GM19193 (cell line): Measurements from ENCODE around the gene CDH3.

Experiments used
- POLR2A ChIP-seq: IDR thresholded peaks from 4 replicates; pipeline ENCODE4 v1.6.1; 2011; ENCODE audit not compliant: insufficient read depth, insufficient read length; ENCODE audit errors: extremely low read depth

The CDH3 gene

GRCh38 chr16:68711421-68712139, 66.5 kb downstream of the CDH3 start:
- no peak for TF ChIP-seq POLR2A

GRCh38 chr16:68713361-68713760, 68.3 kb downstream of the CDH3 start:
- no peak for TF ChIP-seq POLR2A

DNA sequence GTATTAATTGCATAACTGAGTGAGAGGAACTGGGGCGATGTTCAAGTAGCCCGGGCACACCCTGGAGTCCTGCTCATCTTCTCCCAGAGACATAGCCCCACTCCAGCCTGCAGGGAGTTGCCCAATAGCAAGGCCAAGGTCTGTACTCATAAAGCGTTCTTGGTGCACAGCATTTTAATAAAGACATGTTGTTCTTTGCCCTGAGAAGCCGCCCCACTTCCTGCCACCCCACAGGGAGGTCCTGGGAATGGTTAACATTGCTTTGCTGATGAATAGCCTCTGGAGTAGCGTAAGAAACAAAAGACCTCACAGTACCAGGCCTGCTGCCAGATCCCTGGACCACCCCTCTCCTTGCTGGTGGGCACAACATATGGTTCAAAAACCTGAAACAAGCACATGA, 70.4 kb downstream of the CDH3 start:
- no peak for TF ChIP-seq POLR2A

DNA sequence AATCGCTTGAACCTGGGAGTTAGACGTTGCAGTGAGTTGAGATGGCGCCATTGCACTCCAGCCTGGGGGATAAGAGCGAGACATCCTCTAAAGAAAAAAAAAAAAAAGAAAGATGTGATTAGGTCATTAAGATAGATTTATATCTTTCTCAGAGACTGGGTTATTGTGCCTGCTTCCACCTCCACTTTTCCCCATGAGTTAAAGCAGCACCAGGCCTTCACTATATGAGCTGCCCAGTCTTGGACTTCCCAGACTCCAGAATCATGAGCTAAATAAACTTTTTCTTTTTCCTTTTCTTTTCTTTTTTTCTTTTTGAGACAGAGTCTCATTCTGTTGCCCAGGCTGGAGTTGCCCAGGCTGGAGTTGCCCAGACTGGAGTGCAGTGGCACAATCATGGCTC, 72.6 kb downstream of the CDH3 start:
- no peak for TF ChIP-seq POLR2A

- TF ChIP-seq POLR2A, result no peak
These were observed 73.5 kb downstream of the CDH3 start for GRCh38 chr16:68718590-68718989.

DNA sequence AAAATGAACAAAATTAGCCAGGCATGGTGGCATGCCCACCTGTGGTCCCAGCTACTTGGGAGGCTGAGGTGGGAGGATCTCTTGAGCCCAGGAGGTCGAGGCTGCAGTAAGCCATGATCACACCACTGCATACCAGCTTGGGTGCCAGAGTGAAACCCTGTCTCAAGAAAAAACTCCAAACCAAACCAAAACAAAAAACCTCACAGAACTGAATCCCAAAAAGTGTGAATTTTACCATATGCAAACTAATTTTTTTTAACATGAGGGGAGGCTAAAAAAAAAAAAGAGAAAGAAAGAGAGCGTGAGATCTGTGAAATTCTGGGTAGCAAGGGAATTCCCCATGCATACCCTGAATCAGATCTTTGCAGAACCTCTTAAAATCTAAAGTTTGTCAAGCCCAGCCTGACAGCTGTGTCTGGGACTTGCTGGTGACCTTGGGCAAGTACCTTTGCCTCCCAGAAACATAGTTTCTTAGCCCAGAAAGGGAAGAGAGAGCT, 74.9 kb downstream of the CDH3 start:
- no peak for TF ChIP-seq POLR2A

- no peak for TF ChIP-seq POLR2A
These were observed 77.3 kb downstream of the CDH3 start for GRCh38 chr16:68722119-68723024.

GRCh38 chr16:68724797-68725196, 79.7 kb downstream of the CDH3 start:
- no peak for TF ChIP-seq POLR2A

GRCh38 chr16:68728523-68728922, 83.4 kb downstream of the CDH3 start:
- TF ChIP-seq POLR2A, result no peak

DNA sequence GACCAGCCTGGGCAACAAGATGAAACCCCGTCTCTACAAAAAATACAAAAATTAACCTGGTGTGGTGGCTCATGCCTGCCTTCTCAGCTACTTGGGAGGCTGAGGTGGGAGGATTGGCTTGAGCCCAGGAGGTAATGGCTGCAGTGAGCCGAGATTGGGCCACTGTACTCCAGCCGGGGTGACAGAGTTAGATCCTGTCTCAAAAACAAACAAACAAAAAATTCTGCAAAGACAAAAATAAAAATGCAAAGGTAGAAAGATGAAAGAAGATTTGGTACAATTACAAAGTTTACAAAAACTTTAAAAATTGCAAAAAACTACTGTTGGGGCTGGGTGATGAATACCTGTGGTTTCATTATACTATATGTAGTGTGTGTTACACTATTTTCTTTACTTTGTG, 86.5 kb downstream of the CDH3 start:
- no peak for TF ChIP-seq POLR2A

- TF ChIP-seq POLR2A, result no peak
These were observed 87.1 kb downstream of the CDH3 start for GRCh38 chr16:68732042-68732680.

DNA sequence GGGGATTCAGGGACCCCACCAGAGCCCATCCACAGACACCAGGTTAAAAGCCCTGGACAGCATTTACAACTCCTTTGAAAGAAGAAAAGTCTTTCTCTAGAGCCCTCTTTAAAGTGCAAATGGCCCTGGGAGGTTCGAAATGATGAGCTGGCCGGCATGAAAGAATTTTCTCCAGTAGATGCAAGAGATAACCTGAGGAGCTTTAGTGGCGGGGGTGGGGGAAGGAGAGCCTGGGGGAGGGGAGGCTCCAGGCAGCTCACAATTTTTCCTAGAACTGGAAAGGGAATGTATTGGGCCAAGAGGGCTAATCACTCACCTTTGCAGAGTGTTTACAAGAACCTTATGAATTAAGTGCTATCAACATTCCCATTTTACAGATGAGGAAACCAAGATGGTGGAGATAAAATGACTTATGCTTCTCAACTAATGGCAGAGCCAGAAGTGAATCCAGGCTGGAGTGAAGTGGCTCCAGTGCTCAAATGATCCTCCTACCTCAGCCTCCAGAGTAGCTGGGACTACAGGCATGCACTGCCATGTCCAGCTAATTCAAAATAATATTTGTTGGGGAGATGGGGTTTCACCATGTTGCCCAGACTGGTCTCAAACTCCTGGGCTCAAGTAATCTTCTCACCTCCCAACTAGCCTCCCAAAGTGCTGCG, 87.8 kb downstream of the CDH3 start:
- no peak for TF ChIP-seq POLR2A

DNA sequence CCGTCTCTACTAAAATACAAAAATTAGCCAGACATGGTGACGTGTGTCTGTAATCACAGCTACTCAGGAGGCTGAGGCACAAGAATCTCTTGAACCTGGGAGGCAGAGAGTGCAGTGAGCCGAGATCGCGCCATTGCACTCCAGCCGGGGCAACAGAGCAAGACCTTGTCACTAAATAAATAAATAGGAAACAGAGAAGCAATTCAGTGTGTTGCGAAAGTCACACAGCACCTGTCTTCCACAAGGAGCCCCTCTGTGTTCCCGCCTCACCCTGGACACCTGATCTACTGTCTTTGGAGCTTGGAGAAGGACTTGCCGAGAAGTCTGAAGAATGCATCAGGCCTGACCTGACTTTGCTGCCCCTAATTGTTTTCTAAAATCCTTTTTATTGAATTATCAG, 88.5 kb downstream of the CDH3 start:
- no peak for TF ChIP-seq POLR2A

DNA sequence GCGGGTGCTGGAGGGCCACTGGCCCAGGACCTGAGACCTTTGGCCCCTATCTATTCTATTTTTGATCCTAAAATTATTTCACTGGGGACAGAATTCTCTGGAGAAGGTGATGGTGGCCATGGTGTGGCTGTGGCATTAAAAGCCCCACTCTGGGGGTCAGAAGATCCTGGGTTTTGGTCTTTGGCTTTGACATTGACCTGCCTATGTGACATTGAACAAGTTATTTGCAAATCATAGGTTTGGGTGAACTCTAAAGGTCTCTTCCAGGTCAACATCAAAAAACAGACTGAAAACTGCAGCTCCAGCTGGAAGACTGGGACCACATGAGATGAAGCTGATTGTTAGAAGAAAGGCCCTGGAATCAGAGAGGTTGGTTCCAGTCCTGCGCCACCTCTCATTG, 89.7 kb downstream of the CDH3 start:
- no peak for TF ChIP-seq POLR2A

DNA sequence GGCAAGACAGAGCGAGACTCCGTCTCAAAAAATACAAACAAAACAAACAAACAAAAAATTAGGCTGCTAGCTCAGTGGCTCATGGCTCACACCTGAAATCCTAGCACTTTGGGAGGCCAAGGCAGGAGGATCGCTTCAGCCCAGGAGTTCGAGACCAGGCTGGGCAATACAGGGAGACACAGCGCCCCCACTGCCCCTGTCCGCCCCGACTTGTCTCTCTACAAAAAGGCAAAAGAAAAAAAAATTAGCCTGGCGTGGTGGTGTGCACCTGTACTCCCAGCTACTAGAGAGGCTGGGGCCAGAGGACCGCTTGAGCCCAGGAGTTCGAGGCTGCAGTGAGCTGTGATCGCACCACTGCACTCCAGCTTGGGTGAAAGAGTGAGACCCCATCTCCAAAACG, 91.5 kb downstream of the CDH3 start:
- no peak for TF ChIP-seq POLR2A
